Adrenal gland (tissue), 5 donors: ENCODE measurements around the gene LAMTOR2.

Source experiments
- POLR2A ChIP-seq, 2 donors: fragments of 450-650 bp; IDR thresholded peaks; one replicate each; pipeline ENCODE4 v1.6.1; 2017; ENCODE audit warnings: antibody characterized with exemption in 2 of 2, mild to moderate bottlenecking in 2 of 2, moderate library complexity in 1 of 2
- TF ChIP-seq, protein P1 (sequence below), 6 experiments: fragments of 450-650 bp in 4 of 6; fragments of 200-600 bp in 2 of 6; sonication (generic) in 1 of 6; IDR thresholded peaks; 1 replicate in 5 of 6; 2 replicates in 1 of 6; pipeline versions ENCODE4 v1.5.1 to v1.8.0; 2016 to 2021; ENCODE audit warnings: antibody characterized with exemption in 6 of 6, mild to moderate bottlenecking in 2 of 6, moderate library complexity in 1 of 6
- donor health status: DM: no; HTN: no; CAD: no.

DNA sequence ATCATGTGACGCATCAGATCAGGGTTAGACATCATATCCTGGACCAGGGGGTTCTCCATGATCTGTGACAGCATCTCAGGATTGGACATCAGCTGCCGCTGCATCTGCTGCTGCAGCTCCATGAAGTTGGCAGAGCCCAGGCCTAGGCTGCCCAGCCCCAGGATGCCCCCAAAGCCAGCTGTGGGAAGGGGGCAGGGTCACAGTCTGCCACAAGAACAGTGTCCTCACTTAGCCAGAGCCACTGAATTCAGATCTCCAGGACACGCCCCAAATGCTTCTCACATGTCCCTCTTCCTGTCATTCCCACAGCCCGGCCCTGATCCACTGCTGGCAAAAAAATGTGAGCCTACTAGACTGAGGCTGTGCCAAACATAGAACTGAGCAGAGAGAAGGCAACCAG, 4.2 kb upstream of the LAMTOR2 start:
- TF ChIP-seq, protein P1, sequence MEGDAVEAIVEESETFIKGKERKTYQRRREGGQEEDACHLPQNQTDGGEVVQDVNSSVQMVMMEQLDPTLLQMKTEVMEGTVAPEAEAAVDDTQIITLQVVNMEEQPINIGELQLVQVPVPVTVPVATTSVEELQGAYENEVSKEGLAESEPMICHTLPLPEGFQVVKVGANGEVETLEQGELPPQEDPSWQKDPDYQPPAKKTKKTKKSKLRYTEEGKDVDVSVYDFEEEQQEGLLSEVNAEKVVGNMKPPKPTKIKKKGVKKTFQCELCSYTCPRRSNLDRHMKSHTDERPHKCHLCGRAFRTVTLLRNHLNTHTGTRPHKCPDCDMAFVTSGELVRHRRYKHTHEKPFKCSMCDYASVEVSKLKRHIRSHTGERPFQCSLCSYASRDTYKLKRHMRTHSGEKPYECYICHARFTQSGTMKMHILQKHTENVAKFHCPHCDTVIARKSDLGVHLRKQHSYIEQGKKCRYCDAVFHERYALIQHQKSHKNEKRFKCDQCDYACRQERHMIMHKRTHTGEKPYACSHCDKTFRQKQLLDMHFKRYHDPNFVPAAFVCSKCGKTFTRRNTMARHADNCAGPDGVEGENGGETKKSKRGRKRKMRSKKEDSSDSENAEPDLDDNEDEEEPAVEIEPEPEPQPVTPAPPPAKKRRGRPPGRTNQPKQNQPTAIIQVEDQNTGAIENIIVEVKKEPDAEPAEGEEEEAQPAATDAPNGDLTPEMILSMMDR (IDR thresholded peaks at IDR 0.05): no peak
- TF ChIP-seq POLR2A (IDR thresholded peaks at IDR 0.05): no peak
